Upper lobe of right lung (tissue), 1 donor: ENCODE results near the gene COL6A6. TPM values are rescaled to one million over a fixed set of nuclear protein-coding genes. Genes with fewer than 3 reads are reported as not detected.

Experiments
- ATAC-seq: fragments of 200-7000 bp; cut with Tn5 transposase; one replicate; pipeline ENCODE4 v1.9.1; 2020; ENCODE audit warnings: mild to moderate bottlenecking, moderate library complexity
- DNase-seq: peaks from one replicate; pipeline ENCODE4 v3.0.0-alpha.2; 2020
- H3K27ac ChIP-seq: fragments of 200-600 bp; one replicate; pipeline ENCODE4 v1.8.0; 2022
- H3K27me3 ChIP-seq: fragments of 200-600 bp; one replicate; pipeline ENCODE4 v1.8.0; 2022; ENCODE audit warnings: mild to moderate bottlenecking
- H3K36me3 ChIP-seq: fragments of 200-600 bp; one replicate; pipeline ENCODE4 v1.8.0; 2022
- H3K4me1 ChIP-seq: fragments of 200-600 bp; one replicate; pipeline ENCODE4 v1.8.0; 2022
- H3K4me3 ChIP-seq: fragments of 200-600 bp; one replicate; pipeline ENCODE4 v1.8.0; 2022; ENCODE audit warnings: mild to moderate bottlenecking
- H3K9me3 ChIP-seq: fragments of 200-600 bp; one replicate; pipeline ENCODE4 v1.8.0; 2022
- intact Hi-C: fragments of 100-400 bp; cut with DNase I; formaldehyde crosslinking; loops from one replicate; pipeline ENCODE4 v1.11.0; 2022
- total RNA-seq: library from RNA; stranded (reverse); fragmentation: NEBNext Ultra II Directional; extraction: Animal tissue kit (Norgen Biotek cat#: 25700); gene quantifications from one replicate; pipeline ENCODE4 v1.2.1, GENCODE V29; 2021
- TF ChIP-seq, protein P1 (sequence below): fragments of 200-600 bp; IDR thresholded peaks from one replicate; pipeline ENCODE4 v1.8.0; 2022; ENCODE audit warnings: antibody characterized with exemption
- donor health status: DM: no; HTN: yes; CAD: no; lungs with severe emphysema.

Gene COL6A6
- total RNA-seq, 1 donor from 2014 or later, result 34.8 TPM

DNA sequence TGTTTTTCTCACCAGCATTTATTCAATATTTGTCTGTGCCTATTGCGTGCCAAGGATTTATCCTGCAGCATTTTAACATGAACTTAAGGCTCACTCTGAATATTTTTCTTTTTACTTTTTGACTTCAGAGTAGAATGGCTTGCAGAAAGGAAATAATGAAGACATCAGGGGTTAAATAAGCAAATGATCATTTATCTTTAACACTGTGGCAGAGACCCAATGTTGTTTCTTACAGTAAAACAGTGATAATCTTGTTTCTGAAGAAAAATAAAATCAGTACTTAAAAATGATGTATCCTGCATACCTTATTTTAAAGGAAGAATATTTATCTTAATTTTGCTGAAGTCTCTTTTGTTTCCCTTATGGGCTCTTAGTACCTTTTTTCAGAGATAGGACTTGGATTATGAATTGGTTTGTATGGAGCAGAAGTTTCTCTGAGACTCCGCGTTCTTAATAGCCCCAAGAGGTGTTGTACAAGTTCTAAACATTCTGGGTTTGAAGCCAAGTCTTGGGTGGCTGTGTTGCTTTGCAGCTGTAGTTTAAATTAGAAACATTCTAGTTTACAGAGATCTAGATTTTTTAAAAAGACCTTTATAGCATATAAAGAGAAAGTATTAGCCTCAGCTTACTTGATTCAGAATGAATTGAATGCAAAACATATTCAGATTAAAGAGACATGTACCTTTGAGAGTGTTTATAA is 40.5 kb downstream of the COL6A6 start:
- Histone ChIP-seq H3K36me3 (no peaks in the 10 kb centered on the region), H3K27me3 (no peaks in the 10 kb centered on the region), H3K27ac (no peak overlapping the region), H3K4me3 (no peak overlapping the region), H3K4me1 (peaks cover 5% of the 10 kb centered on the region), H3K9me3 (no peaks in the 10 kb centered on the region)
- no peak for ATAC-seq
- intact Hi-C loops, result no loop called here
- TF ChIP-seq, protein P1, sequence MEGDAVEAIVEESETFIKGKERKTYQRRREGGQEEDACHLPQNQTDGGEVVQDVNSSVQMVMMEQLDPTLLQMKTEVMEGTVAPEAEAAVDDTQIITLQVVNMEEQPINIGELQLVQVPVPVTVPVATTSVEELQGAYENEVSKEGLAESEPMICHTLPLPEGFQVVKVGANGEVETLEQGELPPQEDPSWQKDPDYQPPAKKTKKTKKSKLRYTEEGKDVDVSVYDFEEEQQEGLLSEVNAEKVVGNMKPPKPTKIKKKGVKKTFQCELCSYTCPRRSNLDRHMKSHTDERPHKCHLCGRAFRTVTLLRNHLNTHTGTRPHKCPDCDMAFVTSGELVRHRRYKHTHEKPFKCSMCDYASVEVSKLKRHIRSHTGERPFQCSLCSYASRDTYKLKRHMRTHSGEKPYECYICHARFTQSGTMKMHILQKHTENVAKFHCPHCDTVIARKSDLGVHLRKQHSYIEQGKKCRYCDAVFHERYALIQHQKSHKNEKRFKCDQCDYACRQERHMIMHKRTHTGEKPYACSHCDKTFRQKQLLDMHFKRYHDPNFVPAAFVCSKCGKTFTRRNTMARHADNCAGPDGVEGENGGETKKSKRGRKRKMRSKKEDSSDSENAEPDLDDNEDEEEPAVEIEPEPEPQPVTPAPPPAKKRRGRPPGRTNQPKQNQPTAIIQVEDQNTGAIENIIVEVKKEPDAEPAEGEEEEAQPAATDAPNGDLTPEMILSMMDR, result no peak
- no peak for DNase-seq

DNA sequence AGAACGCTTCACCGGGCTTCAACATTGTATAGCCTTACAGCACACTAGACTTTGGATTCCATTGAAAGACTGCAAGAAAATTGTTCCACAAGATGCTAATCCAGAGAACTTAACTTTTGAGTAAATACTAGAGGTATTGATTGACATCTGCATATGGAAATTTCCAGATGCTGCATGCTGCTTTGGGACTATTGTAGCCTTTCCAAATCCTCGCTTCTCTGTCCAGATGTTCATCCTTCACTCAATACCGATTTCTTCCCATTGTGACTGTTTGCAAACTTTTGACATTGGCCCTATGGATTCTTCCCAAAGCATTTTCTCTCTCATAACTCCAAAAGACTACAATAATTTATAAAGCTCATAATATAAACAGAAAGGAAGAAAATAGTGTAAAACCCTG is 41.4 kb downstream of the COL6A6 start:
- no peak for ATAC-seq
- H3K27ac ChIP-seq, result no peak overlapping the region
- H3K27me3 ChIP-seq, result no peaks in the 10 kb centered on the region

DNA sequence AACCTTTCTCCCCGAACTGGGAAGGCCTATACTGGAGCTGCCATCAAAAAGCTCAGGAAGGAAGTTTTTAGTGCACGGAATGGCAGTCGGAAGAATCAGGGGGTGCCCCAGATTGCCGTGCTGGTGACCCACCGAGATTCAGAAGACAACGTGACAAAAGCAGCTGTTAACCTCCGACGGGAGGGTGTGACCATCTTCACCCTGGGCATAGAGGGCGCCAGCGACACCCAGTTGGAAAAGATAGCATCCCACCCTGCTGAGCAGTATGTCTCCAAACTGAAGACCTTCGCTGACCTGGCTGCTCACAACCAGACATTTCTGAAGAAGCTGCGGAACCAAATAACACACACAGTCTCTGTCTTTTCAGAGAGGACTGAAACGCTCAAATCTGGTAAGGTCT is 48.2 kb downstream of the COL6A6 start:
- ATAC-seq (no peak), DNase-seq (no peak)
- H3K4me1 ChIP-seq, result no peaks in the 10 kb centered on the region
- H3K27me3 ChIP-seq, result no peaks in the 10 kb centered on the region
- no peaks in the 10 kb centered on the region for H3K9me3 ChIP-seq
- H3K4me3 ChIP-seq, result no peak overlapping the region
- TF ChIP-seq, protein P1, result no peak
- peaks cover 4% of the 10 kb centered on the region for H3K36me3 ChIP-seq
- intact Hi-C loops, result no loop called here
- no peak overlapping the region for H3K27ac ChIP-seq

More for the DNA sequence above, 41.4 kb downstream of the COL6A6 start:
- Histone ChIP-seq H3K4me3 (no peak overlapping the region), H3K36me3 (no peaks in the 10 kb centered on the region), H3K4me1 (peaks cover 5% of the 10 kb centered on the region), H3K9me3 (no peaks in the 10 kb centered on the region)
- intact Hi-C loops, result no loop called here
- TF ChIP-seq, protein P1, result no peak
- no peak for DNase-seq

Other genes starting within 250 kb of the COL6A6 start
- gene COL6A5, start 171.5 kb upstream of the COL6A6 start, total RNA-seq, result 6.3 TPM
- gene PIK3R4, start 229.7 kb downstream of the COL6A6 start, total RNA-seq, result 32.2 TPM